Measurements from ENCODE around the gene GRIN3B. TPM values are rescaled to one million over a fixed set of nuclear protein-coding genes. Genes with fewer than 3 reads are reported as not detected.

Gene GRIN3B
- total and polyA plus RNA-seq, 2 of the 8 experiments (the other 6 are each of a cell fraction or from before 2014, with no cell fraction given): 0.45 to 1.0 TPM

- H3K4me1 ChIP-seq (replicated peaks in 1 of 4; ENCODE audit: control insufficient read depth in 3 of 4, insufficient read depth in 4 of 4, low read length in 3 of 4): peaks cover 0 to 4% (median 1%) of the 10 kb centered on the region in 4 experiments; a peak in 3 of 7 replicates
- H3K18ac ChIP-seq (ENCODE audit: extremely low read depth, low read length): no peak overlapping the region
- H3K23ac ChIP-seq (ENCODE audit: insufficient read length): no peak overlapping the region
- DNase-seq (ENCODE audit: low read depth in 1 of 2, low spot score in 2 of 2) (no peak), FAIRE-seq (no peak)
- no peak overlapping the region for H4K91ac ChIP-seq (replicated peaks; ENCODE audit: insufficient read length, low read length)
- no peak overlapping the region for H2AFZ ChIP-seq (ENCODE audit: low read length)
- H3K9me3 ChIP-seq (ENCODE audit: insufficient read depth in 2 of 2, low read depth in 1 of 2, low read length in 1 of 2): no peaks in the 10 kb centered on the region
- POLR2A ChIA-PET (ENCODE audit: partially characterized antibody): interaction anchor here (0.8 to 7.7 kb wide), 8 partner anchors 9 to 228 kb away, joined by 3 to 81 read pairs (median 4); partner anchors contain the start of gene WDR18
- H2BK15ac ChIP-seq (ENCODE audit: low read length): no peak overlapping the region
- no peak overlapping the region for H3K27ac ChIP-seq (ENCODE audit: low read depth, low read length)
- no peak overlapping the region for H3K14ac ChIP-seq (ENCODE audit: insufficient read length)
- H4K8ac ChIP-seq (ENCODE audit: extremely low read depth, insufficient read depth, low read length): no peak overlapping the region
- H3K27me3 ChIP-seq (replicated peaks in 1 of 4; ENCODE audit: control insufficient read depth in 3 of 4, extremely low read depth in 1 of 4, insufficient read depth in 3 of 4, low read length in 3 of 4): peaks cover 6 to 21% (median 14%) of the 10 kb centered on the region in 4 experiments
- no peak overlapping the region for H2BK120ac ChIP-seq (replicated peaks; ENCODE audit: low read depth, low read length)
- no peak overlapping the region for H3K4me2 ChIP-seq (ENCODE audit: insufficient read depth in 1 of 2, low read depth in 2 of 2, low read length in 2 of 2)
- no peaks in the 10 kb centered on the region for H3K79me1 ChIP-seq (ENCODE audit: low read depth, low read length)
- TF ChIP-seq RNF2 (IDR thresholded peaks at IDR 0.05; ENCODE audit: borderline replicate concordance, low read depth, low read length, missing control alignments, poor library complexity, severe bottlenecking) (no peak), MAX (IDR thresholded peaks at IDR 0.05) (peak; percentile 34; the same call in 1 of the 2 replicates), CBX5 (IDR thresholded peaks at IDR 0.05; ENCODE audit: low read depth, low read length) (no peak), EGR1 (IDR thresholded peaks at IDR 0.05; ENCODE audit: borderline replicate concordance, low read depth, low read length) (no peak)
- H3K9ac ChIP-seq (replicated peaks in 1 of 4; ENCODE audit: extremely low read depth in 1 of 4, low read depth in 3 of 4, low read length in 3 of 4): no peak overlapping the region
- no peak overlapping the region for H3K56ac ChIP-seq (replicated peaks; ENCODE audit: insufficient read length, low read depth, low read length)
- H3K23me2 ChIP-seq (ENCODE audit: low read depth, low read length): peaks cover 2% of the 10 kb centered on the region; the same call in 1 of the 2 replicates
- H4K20me1 ChIP-seq (replicated peaks in 1 of 2; ENCODE audit: control insufficient read depth in 1 of 2, insufficient read depth in 2 of 2, low read length in 2 of 2): peaks cover 0 to 4% of the 10 kb centered on the region in 2 experiments
- CTCF ChIA-PET (ENCODE audit: partially characterized antibody): interaction anchor here (0.6 to 1.5 kb wide), 9 partner anchors 9 to 188 kb away, joined by 3 to 7 read pairs (median 4); no protein-coding TSS in a partner anchor
- no peak overlapping the region for H2AK5ac ChIP-seq (ENCODE audit: low read depth, low read length)
- H3K4me3 ChIP-seq (ENCODE audit: extremely low read depth in 1 of 4, insufficient read depth in 2 of 4, low read depth in 3 of 4, low read length in 4 of 4): no peak overlapping the region
- H4K5ac ChIP-seq (ENCODE audit: insufficient read length, low read depth, low read length): no peak overlapping the region
- H2BK5ac ChIP-seq (ENCODE audit: low read depth, low read length): no peak overlapping the region
- H2BK20ac ChIP-seq (ENCODE audit: low read length): no peak overlapping the region
- no peak overlapping the region for H2BK12ac ChIP-seq (ENCODE audit: low read depth, low read length)
- no peak overlapping the region for H3K4ac ChIP-seq (replicated peaks; ENCODE audit: insufficient read length, low read depth, low read length)
- no peaks in the 10 kb centered on the region for H3K79me2 ChIP-seq (ENCODE audit: control insufficient read depth in 1 of 2, insufficient read depth in 2 of 2, low read length in 2 of 2)
- 88% methylated on average over 30 of the region's 32 CpGs; no CpG with 5 or more reads in 1 of the 2 experiments for WGBS, 2 experiments (ENCODE audit: extremely low coverage in 1 of 2, insufficient coverage in 1 of 2, insufficient read length in 1 of 2, insufficient replicate concordance in 2 of 2, low coverage in 1 of 2, low lambda C conversion rate in 2 of 2, missing lambda C conversion rate in 1 of 2)
- H3K36me3 ChIP-seq (ENCODE audit: control insufficient read depth in 2 of 4, insufficient read depth in 4 of 4, low read length in 3 of 4): peaks cover 0 to 8% (median 0%) of the 10 kb centered on the region in 4 experiments; a peak in 2 of 8 replicates
Measured at GRCh38 chr19:1004204-1004802, 4.1 kb downstream of the GRIN3B start.

Measured in H1 (cell line).